OCI-LY3 (cell line): Measurements from ENCODE around the gene TBX4.
"Not testable (repeated sequence)": the region's sequence is repeated elsewhere in the genome, so short reads cannot be mapped to it uniquely, and the experiment has no call there.

ENCODE experiments used
- EZH2phosphoT487 ChIP-seq: fragments of 200-600 bp; shearing (Covaris generic); IDR thresholded peaks from 2 replicates; pipeline ENCODE4 v1.6.1; 2018; ENCODE audit warnings: antibody characterized with exemption, mixed run types, low read depth
- TF ChIP-seq, protein P1 (sequence below): fragments of 200-600, 300-600 bp; sonication (generic); IDR thresholded peaks from 2 replicates; pipeline ENCODE4 v1.5.1; 2014; ENCODE audit warnings: antibody characterized with exemption, low read length, low read depth

GRCh38 chr17:61429831-61430230, 22.4 kb upstream of the TBX4 start:
- TF ChIP-seq, protein P1, sequence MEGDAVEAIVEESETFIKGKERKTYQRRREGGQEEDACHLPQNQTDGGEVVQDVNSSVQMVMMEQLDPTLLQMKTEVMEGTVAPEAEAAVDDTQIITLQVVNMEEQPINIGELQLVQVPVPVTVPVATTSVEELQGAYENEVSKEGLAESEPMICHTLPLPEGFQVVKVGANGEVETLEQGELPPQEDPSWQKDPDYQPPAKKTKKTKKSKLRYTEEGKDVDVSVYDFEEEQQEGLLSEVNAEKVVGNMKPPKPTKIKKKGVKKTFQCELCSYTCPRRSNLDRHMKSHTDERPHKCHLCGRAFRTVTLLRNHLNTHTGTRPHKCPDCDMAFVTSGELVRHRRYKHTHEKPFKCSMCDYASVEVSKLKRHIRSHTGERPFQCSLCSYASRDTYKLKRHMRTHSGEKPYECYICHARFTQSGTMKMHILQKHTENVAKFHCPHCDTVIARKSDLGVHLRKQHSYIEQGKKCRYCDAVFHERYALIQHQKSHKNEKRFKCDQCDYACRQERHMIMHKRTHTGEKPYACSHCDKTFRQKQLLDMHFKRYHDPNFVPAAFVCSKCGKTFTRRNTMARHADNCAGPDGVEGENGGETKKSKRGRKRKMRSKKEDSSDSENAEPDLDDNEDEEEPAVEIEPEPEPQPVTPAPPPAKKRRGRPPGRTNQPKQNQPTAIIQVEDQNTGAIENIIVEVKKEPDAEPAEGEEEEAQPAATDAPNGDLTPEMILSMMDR = not testable (repeated sequence)
- TF ChIP-seq EZH2phosphoT487 = not testable (repeated sequence)
